ENCODE data around the gene ITIH2. TPM values are rescaled to one million over a fixed set of nuclear protein-coding genes. Genes with fewer than 3 reads are reported as not detected.
"Not testable (repeated sequence)": the region's sequence is repeated elsewhere in the genome, so short reads cannot be mapped to it uniquely, and the experiment has no call there.

The ITIH2 gene
- not detected for total RNA-seq

GRCh38 chr10:7703140-7703539 lies at the start of gene ITIH2:
Gene ITIH2 (plus strand): TSS chr10:7703316. CDS start chr10:7703435, 119 bp downstream.
- TF ChIP-seq CTCF (IDR thresholded peaks at IDR 0.05), result no peak
- DNase-seq (ENCODE audit: low spot score), result no peak
- no peak for ATAC-seq (ENCODE audit: low FRiP score)

- not testable (repeated sequence) for DNase-seq (ENCODE audit: low spot score); ATAC-seq (ENCODE audit: low FRiP score)
These were observed 46.0 kb upstream of the ITIH2 start for GRCh38 chr10:7657079-7657478.

- DNase-seq (ENCODE audit: low spot score) (no peak), ATAC-seq (ENCODE audit: low FRiP score) (no peak)
- no peak for TF ChIP-seq CTCF (IDR thresholded peaks at IDR 0.05)
These were observed 45.6 kb upstream of the ITIH2 start for GRCh38 chr10:7657552-7657951.

GRCh38 chr10:7659560-7659959 lies 43.6 kb upstream of the ITIH2 start:
- DNase-seq (ENCODE audit: low spot score) (no peak), ATAC-seq (ENCODE audit: low FRiP score) (no peak)
- no peak for TF ChIP-seq CTCF (IDR thresholded peaks at IDR 0.05)

GRCh38 chr10:7662522-7662921 lies 40.6 kb upstream of the ITIH2 start:
- TF ChIP-seq CTCF (IDR thresholded peaks at IDR 0.05), result no peak
- ATAC-seq (ENCODE audit: low FRiP score) (no peak), DNase-seq (ENCODE audit: low spot score) (no peak)

GRCh38 chr10:7664707-7665106 lies 38.4 kb upstream of the ITIH2 start:
- no peak for TF ChIP-seq CTCF (IDR thresholded peaks at IDR 0.05)
- ATAC-seq (ENCODE audit: low FRiP score) (no peak), DNase-seq (ENCODE audit: low spot score) (no peak)

GRCh38 chr10:7665767-7666166 lies 37.3 kb upstream of the ITIH2 start:
- no peak for DNase-seq (ENCODE audit: low spot score)
- no peak for ATAC-seq (ENCODE audit: low FRiP score)
- no peak for TF ChIP-seq CTCF (IDR thresholded peaks at IDR 0.05)

Measured in omental fat pad (tissue), 4 donors.